Hematopoietic multipotent progenitor cell treated with erythropoietin and hydrocortisone succinate and interleukin-3 and kit ligand, for 17 days (in vitro differentiated cells): Measurements from ENCODE around the gene CREB3L1.
"Not testable (repeated sequence)": the region's sequence is repeated elsewhere in the genome, so short reads cannot be mapped to it uniquely, and the experiment has no call there.

Experiments
- DNase-seq: peaks from one replicate; pipeline ENCODE4 v3.0.0-alpha.2; 2015; ENCODE audit warnings: low spot score

Gene CREB3L1

DNA sequence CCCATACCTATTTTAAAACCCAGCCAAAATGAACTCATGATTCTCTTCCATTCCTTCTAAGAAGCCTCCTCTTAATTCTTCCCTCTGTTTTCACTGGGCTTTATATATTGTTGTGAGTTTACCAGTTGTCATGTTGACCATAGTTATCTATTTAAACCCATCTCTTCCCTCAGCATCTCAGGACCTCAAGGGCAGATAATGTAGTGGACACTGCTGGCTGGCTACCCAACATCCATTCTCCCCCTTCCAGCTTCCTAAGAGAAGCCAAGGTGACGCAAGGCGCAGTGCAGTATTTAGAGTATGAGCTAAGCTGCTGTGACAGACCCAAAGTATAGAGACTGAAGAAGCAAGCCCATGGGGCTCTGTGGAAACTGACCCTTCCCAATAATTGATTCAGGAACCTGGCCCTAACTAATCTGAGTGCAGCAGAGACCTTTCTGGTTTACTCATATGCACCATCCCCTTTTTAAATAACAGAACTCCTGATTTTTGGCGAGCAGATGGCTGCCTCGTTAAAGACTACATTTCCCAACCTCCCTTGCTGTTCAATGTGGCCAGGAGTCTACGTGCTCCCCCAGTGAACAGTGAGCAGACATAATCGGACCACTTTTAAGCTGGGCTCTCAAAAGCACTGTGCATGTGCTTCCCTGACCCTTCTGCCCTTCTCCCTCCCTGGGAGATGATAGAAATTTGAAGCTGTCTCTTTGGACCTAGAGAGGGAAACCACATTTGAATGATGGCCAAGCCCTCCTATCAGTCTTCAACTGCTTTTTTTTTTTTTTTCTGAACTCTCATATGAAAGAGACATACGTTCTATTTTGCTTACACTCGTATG is 28.1 kb upstream of the CREB3L1 start:
- peak; percentile 72 for DNase-seq

DNA sequence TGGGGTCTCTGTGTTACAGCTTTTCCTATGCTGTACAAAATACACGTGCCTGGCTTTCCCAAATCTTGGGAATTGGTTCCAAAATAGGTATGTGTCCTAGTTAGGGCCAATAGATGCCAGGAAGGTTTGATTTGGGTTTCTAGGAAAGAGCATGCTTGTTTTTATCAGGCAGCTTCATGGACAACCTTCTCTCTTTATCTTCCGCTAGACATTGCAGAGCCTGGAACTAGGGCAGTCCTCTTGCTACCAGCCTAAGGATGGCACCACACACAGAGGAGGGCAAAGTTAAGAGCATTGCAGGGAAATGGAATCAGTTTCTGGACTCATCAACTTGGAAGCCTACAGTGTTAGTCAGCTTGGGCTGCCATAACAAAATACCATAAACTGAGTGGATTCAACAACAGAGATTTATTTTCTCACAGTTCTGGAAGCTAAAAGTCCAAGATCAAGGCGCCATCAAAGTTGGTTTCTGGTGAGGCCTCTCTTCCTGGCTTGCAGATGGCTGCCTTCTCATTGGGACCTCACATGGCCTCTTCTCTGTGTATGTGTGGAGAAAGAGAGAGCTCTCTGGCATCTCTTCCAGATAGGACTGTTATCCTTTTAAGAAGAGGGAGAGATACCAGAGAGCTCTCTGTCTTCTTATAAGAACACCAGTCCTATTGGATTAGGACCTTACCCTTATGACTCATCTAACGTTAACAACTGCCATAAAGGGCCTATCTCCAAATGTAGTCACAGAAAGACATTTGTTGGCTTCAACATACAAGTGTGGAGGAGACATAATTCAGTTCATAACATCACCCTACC is 27.3 kb upstream of the CREB3L1 start:
- peak; percentile 75 for DNase-seq

DNA sequence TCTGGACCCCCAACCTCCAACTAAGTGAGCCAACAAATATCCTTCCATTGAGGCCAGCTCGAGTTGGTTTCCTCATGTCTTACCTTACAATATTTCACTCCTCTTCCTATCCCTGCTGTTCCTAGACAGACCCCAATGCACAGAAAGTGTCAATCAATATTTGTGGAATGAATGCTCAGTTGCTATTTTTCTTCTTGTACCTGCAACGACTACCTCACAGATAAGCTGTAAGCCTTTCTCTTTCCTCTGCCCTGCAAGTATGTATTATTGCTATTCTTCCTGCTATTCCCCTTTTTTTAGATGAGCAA is 26.8 kb upstream of the CREB3L1 start:
- DNase-seq: no peak

DNA sequence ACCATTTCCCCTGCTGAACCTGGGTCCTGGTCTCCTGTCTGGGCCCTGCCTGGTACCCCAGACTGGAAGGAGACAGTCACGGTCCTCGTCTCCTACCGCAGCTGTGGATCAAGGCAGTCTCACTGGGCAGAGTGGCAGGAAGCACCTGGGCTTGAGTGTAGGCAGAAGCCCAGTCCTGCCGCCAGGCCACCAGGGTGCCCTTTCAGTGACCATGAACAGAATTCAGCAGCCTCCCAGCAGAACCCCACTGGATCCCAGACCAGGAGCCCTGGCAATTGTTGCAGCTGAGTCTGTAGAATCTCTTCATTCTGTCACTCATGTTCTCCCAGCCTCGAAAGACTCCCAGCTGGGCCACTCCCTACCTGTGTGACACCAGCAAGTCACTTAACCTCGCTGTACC is 25.5 kb upstream of the CREB3L1 start:
- no peak for DNase-seq

DNA sequence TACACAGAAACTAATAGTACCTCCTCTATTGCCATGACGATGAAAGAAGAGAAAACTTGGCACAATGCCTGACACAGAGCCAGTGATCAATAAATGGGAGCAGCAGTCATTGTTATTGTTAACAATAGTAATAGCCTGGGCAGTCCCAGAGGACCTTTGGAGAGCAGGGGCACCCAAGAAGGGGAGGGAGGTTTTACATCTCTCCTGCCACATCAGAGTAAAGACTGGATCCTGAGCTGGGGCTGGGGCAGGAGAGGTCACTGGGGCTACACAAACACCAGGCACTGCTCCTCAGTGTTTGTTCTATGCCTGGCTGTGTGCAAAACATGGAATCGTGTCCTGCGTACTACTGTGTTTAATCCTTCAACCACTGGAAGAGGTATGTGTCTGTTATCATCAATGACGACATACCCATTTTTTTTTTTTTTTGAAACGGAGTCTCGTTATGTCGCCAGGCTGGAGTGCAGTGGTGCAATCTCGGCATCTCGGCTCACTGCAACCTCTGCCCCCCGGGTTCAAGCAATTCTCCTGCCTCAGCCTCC is 25.0 kb upstream of the CREB3L1 start:
- no peak for DNase-seq

DNA sequence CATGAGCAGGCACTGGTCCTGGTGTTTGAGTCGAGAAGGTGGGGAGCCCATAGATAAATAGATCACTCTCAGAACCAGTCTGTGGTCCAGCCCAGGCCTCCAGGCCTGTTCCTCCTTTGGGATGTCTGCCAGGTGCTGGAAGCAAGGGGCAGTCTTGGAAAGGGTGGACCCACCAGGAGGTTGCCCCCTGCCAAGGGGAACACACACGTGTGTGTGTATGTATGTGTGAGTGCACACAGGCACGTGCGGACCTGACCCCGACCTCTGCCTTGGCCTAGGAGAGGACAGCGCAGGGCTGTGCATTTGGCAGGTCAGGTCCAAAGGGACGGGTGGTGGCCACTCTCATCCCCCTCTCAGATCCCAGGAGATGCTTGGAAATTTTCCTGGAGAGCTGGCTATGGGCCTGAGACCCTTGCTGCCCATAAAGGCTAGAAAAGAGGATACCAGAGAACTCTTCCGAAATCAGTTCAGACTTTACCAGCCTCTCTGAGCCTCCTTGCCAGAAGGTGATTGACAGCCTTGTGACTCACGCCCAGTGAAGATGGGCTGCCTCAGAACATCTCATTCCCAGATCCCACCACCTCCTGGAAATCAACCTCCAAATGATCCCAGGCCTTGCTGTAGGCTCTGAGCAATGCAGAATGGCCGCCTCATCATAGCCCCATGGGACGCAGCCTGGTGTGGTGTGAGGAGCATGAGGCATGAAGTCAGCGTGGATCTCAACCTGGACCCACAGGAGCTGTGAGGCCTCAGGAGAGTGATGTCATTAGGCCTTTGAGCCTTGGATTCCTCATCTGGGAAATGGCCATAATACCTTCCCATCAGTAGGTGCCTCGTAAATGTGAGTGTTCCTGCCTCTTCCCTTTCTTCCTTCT is 24.0 kb upstream of the CREB3L1 start:
- no peak for DNase-seq

DNA sequence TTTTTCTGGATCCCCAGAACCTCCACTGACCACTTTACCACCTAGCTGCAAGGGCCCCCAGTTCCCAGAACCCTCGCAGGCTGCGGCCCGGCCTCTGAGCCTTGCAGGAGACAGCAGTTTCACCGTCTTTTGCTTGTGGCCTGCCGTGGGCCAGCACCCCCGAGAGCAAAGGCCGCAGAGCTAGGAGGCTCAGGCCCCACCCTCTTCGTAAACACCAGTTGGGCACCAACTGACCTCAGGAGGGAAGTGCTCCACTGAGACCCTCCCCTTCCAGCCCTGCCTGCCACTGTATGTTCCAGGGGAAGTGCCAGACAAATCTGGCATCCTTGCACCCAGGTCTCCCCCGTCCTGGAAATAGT is 23.4 kb upstream of the CREB3L1 start:
- DNase-seq: no peak

DNA sequence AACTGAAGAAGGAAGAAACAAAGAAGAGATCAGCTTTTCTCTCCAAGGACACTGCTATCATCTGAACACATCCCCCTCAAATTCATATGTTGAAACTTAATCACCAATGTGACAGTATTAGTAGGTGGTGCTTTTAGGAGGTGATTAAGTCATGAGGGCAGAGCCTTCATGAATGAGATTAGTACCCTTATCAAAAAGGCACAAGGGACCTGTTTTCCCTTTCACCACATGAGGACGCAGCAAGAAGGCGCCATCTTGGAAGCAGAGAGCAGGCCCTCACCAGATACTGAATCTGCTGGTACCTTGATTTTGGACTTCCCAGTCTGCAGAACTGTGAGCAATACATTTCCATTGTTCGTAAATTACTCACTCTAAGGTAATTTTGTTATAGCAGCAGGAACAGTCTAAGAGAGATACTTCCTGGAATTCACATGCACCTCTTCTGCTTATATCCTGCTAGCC is 20.9 kb upstream of the CREB3L1 start:
- peak; percentile 86 for DNase-seq

DNA sequence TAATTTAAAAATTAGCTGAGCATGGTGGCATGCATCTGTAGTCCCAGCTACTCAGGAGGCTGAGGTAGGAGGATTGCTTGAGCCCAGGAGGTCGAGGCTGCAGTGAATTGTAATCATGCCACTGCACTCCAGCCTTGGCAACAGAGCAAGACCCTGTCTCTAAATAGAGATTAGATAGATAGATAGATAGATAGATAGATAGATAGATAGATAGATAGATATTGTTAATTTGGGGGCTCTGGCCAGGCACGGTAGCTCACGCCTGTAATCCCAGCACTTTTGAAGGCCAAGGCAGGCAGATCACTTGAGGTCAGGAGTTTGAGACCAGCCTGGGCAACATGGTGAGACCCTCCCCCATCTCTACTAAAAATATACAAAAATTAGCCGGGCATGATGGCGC is 18.1 kb upstream of the CREB3L1 start:
- not testable (repeated sequence) for DNase-seq

DNA sequence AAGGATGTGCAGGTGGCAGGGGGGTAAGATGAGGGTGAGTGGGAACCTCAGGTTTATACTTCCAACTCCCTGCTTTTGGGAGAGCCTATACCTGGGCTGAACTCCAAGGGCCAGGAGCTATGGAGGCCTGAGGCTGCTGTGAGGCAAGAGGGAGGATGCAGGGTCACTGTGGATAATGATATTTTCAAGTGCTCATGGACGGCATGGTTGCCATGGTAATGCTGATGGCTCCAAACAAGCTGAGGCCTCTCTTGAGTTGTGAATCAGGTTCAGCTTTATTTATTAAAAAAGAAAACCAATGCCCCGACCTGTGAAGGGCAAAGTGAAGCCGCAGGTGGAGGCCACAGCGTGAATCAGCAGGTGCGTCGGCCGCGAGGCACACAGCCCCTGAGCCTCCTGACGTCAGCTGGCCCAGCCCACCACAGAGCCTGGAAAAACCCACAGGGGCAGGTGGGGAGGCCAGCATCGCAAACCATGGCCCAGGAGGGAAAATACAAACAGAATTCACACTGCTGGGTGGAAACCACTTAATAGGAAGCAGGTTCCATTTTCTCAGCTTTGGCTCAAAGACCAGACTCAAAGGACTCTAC is 17.4 kb upstream of the CREB3L1 start:
- DNase-seq: no peak

DNA sequence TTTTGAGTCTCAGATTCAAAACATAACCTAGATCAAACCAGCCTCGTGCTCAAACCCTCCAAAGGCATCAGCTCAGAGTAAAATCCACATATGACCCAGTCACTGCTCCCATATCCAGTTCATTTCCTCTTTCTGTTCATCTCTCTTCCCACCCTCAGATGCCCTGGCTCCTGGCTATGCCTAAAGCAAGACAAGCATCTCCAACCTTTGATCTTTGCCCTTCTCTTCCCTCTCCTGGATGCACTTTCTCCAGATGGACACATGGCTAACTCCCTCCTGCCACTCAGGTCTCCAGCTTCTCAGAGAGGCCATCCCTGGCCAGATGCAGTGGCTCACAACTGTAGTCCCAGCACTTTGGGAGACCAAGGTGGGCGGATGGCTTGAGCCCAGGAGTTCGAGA is 14.3 kb upstream of the CREB3L1 start:
- no peak for DNase-seq

DNA sequence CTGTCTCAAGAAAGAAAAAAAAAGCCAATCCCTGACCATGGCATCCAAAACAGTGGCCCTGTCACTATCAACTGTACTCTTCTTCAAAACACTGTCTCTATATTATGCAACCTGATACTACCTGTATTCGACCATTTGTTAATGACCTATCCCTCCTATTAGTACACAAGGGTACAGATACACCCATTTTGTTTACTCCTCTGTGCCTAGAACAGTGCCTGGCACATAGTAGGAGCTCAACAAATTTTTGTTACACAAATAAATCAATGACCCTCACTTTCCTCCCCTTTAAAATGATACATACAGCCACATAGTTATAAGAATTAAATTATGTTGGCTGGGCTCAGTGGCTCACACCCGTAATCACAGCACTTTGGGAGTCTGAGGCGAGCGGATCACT is 13.4 kb upstream of the CREB3L1 start:
- DNase-seq: no peak

DNA sequence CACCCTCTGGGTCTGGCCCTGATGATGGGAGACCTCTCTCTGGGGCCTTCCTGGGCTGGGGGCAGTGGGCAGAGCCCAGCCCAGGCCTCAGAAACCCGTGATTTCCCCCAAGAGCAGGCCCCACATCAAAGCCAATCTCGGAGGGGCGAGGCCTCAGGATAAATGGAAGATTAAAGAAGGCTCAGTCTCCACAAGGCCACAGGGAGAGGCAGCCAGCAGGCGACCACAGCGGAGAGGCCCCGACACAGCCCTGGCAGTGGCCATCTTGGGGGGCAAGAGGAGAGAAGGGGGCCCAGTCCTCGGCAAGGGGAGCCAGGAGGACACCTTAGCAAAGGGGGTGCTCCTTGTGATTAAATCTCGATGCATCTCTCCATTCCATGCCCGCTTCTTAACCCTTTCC is 12.5 kb upstream of the CREB3L1 start:
- no peak for DNase-seq

DNA sequence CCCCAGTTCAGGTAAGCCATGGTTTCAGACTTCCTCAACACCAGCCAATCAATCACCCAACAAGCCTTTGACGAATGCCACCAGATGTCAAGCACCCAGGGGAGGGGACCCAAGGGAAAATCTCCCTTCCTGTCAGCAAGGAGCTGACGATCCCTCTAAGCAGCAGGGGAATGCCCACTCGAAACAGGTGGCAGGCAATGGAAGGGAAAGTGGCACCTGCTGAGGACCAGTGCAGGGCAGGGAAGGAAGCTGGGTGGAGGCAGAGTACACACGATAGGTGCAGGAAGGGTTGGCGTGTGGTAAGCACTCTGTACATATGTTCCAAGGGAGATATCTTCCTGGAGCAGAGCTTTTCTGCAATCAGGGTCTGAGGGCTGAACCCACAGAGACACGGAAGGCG is 11.7 kb upstream of the CREB3L1 start:
- DNase-seq: no peak

DNA sequence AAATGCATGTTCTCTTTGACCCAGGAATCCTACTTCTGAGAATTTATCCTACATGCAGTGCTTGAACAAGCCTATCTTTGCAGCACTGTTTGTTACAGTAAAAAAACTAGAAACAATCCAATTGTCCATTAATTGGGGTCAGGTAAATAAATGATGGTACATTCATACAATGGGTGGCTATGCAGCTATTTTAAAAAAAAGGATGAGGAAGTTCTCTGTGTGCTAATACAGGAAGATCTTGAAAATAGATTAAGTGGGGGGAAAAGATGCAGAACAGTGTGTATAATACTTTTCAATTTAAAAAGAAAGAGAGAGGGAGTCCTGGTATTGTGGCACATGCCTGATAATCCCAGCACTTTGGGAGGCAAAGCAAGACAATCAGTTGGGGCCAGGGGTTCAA is 9.5 kb upstream of the CREB3L1 start:
- no peak for DNase-seq

DNA sequence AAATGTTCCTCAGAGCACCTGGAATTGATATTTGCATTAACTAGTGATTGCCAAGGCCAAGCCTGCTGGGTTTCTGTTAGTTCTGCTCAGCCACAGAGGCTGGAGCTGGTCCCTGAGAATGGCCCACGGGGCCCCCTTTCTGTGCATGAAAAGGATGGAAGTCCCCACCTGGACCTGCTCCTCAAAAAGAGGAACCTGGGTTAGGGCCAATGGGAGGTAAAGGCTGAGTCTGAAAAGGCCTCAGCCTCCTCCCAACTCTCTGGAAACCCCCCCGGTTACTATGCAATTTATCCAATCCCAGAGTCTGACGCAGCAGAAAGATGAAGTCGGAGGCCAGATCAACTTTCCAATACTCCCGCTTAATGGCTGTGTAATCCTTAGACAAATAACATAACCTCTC is 6.8 kb upstream of the CREB3L1 start:
- DNase-seq: no peak

DNA sequence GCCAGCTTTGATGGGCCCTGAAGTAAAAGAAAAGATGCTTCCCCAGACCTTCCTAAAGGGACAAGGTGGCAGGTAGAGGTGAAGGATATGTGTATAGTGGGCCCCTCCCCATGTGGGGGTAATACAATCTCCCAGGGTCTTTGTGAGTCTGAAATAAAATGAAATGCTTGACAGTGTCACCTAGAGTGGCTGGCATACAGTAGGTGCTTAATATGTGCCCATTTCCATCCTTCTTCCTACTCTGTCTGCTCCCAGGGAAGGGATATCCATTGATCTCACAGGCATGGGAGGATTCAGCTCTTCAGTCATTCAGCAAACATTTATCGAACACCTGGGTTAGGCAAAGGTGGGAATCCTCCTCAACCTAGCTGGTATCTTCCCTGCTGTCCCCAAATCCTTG is 6.1 kb upstream of the CREB3L1 start:
- DNase-seq: no peak

DNA sequence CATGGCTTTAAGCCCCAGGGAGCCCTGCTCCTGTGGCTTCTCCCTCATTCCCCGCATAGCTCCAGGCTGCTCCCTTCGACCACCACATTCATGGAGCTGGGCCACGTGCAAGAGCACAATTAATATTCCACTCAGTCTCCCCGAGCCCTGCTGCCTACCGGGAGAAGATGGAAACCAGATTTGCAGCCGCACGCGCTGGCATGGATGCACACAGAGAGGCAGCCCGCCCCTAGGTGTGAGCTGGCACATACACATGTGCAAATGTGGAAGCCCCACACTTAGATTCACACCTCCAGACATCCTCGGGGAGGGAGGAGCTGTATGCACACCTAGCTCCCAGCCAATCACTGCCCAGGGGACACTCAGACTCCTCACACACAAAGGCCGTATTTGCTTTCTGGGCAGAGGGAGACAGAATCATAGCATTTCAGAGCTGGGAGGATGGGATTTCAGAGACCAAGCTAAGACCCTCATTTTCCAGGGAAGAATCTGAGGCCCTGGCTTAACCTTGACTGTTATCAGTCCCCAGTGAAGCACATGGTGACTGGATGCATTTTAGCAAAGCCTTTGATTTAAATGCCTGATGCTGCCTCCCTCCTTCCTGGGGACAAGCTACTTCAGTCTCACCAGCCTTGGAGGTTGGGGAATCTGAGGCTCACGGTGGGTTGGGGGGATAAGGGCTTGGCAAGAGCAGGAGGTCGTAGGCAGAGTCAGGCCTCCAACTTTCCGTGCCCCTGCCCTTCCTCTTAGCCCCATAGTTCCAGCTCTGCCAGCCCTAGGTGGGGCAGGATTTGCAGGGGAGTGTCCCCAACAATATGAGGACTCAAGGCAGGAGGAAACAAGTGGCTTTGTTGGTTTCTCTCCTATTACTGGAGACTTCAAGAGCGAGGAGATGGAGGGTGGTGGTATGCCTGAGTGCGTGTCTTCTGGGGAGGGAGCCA is 5.3 kb upstream of the CREB3L1 start:
- DNase-seq: no peak

DNA sequence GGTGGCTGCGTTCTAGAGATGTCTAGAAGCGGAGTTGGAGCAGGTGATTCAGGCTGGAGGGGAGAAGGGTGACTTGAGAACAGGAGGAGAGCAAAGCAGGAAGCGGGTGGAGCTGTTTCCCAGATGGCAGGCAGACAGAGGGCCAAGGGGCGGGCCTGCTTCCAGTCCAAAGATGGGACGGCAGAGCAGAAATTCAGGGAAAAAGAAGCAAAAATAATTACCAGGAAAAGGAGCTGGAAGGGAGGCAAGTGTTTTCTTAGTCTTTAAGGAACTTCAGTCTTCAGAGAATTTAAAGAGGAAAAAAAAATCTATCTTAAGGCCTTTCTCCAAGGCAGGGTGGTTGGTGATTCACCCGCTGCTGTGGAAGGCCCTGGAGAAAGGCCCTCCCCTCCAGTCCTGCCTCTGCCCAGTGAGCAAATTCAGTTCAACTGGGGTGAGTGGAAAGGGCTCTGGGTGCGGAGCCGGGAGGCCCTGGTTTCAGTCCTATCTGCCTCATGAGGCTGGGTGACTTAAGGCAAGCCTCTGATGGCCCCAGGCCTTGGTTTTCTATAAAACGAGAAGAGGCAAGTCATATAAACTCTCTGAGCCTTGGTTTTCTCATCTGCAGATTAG is 4.5 kb upstream of the CREB3L1 start:
- DNase-seq: no peak

DNA sequence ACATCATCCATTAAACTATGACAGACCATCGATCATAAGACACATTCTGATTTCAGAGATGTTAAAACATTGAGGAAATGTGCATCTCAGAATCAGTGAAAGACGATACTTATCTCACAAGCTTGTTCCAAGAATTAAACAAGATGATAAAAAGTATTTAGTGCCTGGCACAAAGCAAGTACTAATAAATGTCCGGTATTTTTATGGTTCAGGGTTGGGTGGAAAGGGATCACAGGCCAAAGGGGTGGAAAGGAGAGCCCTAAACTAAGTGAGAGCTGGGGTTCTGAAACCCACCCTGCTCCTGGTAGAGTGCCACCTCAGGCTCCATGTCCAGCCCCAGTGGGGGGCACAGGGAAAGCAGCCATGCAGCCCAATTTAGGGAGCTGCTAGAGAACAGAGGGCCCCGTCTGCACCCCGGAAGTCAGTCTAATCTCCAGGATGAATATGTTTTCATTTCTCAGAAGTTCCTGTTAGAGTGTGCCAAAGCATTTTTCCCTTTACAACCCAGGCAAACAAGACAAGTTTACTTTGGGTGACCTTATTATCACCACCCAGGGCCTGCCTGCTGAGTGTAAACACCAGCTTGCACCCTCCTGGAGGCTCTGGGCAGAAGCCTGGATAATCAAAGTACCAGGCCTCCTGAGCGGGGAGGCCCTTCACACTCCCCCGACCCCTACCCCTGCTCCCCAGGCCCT is 3.8 kb upstream of the CREB3L1 start:
- DNase-seq: no peak
